Activated CD4-positive, alpha-beta memory T cell treated with anti-CD3 and anti-CD28 coated beads, Interleukin-2, amount 10 ng/mL, durations not matched to agents 7 days and 5 days (primary cell): ENCODE measurements around the gene MTG2. TPM values are rescaled to one million over a fixed set of nuclear protein-coding genes. Genes with fewer than 3 reads are reported as not detected.

ENCODE experiments used
- CTCF ChIA-PET: fragments of 350-600 bp; sonication (Branson Sonifier 250); formaldehyde crosslinking; loops from one replicate; lab custom pipeline; 2021; ENCODE audit warnings: antibody characterized with exemption, inconsistent platforms; lab: Charles Lee
- POLR2A ChIA-PET: fragments of 350-600 bp; sonication (Branson Sonifier 250); formaldehyde crosslinking; loops from one replicate; lab custom pipeline; 2021; ENCODE audit warnings: antibody characterized with exemption; lab: Charles Lee
- DNase-seq: peaks from one replicate; pipeline ENCODE4 v3.0.0-alpha.2; 2020
- H3K27ac Mint-ChIP-seq: one replicate; pipeline ENCODE4 v1.8.0; 2021; ENCODE audit warnings: mild to moderate bottlenecking, mixed read lengths
- H3K27me3 Mint-ChIP-seq: one replicate; pipeline ENCODE4 v1.8.0; 2021; ENCODE audit warnings: mixed read lengths
- H3K36me3 Mint-ChIP-seq: one replicate; pipeline ENCODE4 v1.8.0; 2021; ENCODE audit warnings: low read depth, mixed read lengths
- H3K4me1 Mint-ChIP-seq: one replicate; pipeline ENCODE4 v1.8.0; 2021; ENCODE audit warnings: mixed read lengths
- H3K4me3 Mint-ChIP-seq: one replicate; pipeline ENCODE4 v1.8.0; 2021; ENCODE audit warnings: mild to moderate bottlenecking, mixed read lengths
- H3K9me3 Mint-ChIP-seq: one replicate; pipeline ENCODE4 v1.8.0; 2021; ENCODE audit warnings: mixed read lengths
- total RNA-seq, 2 experiments: library from RNA; stranded (reverse); gene quantifications; one replicate each; pipeline ENCODE4 v1.2.3, GENCODE V29; 2021

The MTG2 gene
- total RNA-seq, 2 experiments from 2014 or later = 25.6 to 27.2 TPM

DNA sequence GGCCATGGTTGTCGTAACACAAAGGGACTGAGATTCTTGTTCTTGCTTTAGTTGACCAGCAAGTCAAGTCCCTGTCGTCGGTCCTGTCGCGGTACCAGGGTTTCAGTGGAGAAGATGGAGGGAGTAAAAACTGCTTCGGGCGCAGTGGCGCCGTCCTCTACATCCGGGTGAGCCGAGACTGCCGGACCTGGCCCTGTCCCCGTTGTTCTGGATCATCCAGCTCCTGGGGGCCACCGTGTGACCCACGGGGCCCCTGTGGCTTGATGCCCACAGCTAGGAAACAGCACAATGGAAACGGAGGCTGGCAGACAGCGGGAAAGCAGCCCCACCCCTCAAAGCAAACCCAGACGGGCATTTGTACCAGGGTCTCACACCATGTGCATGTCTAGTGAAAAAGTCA lies 15.0 kb downstream of the MTG2 start:
- Mint-ChIP-seq H3K4me3 (no peak overlapping the region), H3K27me3 (no peaks in the 10 kb centered on the region), H3K27ac (no peak overlapping the region), H3K9me3 (no peaks in the 10 kb centered on the region), H3K36me3 (peaks cover 37% of the 10 kb centered on the region), H3K4me1 (no peaks in the 10 kb centered on the region)
- no peak for DNase-seq
- ChIA-PET POLR2A (no interaction called here), CTCF (no interaction called here)

DNA sequence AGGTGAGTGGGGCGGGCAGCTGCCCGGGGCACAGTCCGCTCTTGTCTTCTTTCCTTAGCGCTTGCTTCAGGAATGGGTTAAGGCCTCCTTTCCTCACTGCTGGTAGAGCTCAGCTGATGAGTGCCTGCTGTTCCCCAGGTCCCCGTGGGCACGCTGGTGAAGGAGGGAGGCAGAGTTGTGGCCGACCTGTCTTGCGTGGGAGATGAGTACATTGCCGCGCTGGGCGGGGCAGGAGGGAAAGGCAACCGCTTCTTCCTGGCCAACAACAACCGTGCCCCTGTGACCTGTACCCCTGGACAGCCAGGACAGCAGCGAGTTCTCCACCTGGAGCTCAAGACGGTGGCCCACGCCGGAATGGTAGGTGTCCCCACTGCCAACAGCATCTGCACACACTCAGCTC lies 15.7 kb downstream of the MTG2 start:
- peaks cover 41% of the 10 kb centered on the region for H3K36me3 Mint-ChIP-seq
- no peaks in the 10 kb centered on the region for H3K9me3 Mint-ChIP-seq

DNA sequence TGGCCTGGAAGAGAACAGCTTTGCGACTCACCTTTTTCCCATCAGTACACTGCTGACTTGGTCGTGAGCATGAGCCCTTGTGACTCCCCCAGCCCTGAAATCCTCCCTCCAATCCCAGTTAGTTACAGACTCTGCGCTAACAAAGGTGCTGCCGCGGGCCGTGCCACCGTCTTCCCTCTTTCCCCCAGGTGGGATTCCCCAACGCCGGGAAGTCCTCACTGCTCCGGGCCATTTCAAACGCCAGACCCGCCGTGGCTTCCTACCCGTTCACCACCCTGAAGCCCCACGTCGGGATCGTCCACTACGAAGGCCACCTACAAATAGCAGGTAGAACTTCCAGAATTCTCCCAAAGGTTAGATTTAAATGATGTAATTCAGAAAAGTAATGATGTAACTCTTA lies 16.1 kb downstream of the MTG2 start:
- CTCF ChIA-PET = no interaction called here
- Mint-ChIP-seq H3K27ac (no peak overlapping the region), H3K4me1 (no peaks in the 10 kb centered on the region), H3K4me3 (no peak overlapping the region), H3K36me3 (peaks cover 41% of the 10 kb centered on the region), H3K9me3 (no peaks in the 10 kb centered on the region), H3K27me3 (no peaks in the 10 kb centered on the region)
- DNase-seq = no peak
- POLR2A ChIA-PET = no interaction called here

More for the DNA sequence above, 15.7 kb downstream of the MTG2 start:
- Mint-ChIP-seq H3K4me3 (no peak overlapping the region), H3K4me1 (no peaks in the 10 kb centered on the region), H3K27me3 (no peaks in the 10 kb centered on the region), H3K27ac (no peak overlapping the region)
- ChIA-PET CTCF (no interaction called here), POLR2A (no interaction called here)
- no peak for DNase-seq

DNA sequence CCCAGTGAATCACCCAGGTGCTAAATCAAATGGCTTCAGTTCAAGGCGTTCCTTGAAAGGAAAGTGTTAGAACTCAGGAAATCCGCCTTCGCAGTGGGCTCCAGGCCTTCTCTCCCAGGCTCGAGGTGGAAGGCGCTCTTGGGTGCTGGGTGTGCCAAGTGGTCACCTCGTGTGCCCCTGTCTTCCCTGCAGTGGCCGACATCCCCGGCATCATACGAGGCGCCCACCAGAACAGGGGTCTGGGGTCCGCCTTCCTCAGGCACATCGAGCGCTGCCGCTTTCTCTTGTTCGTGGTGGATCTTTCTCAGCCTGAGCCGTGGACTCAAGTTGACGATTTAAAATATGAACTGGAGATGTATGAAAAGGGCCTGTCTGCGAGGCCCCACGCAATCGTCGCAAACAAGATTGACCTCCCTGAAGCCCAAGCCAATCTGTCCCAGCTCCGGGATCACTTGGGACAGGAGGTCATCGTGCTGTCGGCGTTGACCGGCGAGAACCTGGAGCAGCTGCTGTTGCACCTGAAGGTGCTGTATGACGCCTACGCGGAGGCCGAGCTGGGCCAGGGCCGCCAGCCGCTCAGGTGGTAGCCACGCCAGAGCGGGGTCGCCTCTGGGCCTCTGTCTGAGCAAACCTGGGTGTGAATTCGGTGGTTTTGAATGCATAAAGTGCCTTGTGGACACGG lies 17.8 kb downstream of the MTG2 start:
- H3K4me3 Mint-ChIP-seq = no peak overlapping the region
- H3K9me3 Mint-ChIP-seq = no peaks in the 10 kb centered on the region
- no peaks in the 10 kb centered on the region for H3K4me1 Mint-ChIP-seq
- no peaks in the 10 kb centered on the region for H3K27me3 Mint-ChIP-seq
- no peak overlapping the region for H3K27ac Mint-ChIP-seq
- POLR2A ChIA-PET = no interaction called here
- CTCF ChIA-PET = no interaction called here
- peaks cover 38% of the 10 kb centered on the region for H3K36me3 Mint-ChIP-seq
- no peak for DNase-seq

DNA sequence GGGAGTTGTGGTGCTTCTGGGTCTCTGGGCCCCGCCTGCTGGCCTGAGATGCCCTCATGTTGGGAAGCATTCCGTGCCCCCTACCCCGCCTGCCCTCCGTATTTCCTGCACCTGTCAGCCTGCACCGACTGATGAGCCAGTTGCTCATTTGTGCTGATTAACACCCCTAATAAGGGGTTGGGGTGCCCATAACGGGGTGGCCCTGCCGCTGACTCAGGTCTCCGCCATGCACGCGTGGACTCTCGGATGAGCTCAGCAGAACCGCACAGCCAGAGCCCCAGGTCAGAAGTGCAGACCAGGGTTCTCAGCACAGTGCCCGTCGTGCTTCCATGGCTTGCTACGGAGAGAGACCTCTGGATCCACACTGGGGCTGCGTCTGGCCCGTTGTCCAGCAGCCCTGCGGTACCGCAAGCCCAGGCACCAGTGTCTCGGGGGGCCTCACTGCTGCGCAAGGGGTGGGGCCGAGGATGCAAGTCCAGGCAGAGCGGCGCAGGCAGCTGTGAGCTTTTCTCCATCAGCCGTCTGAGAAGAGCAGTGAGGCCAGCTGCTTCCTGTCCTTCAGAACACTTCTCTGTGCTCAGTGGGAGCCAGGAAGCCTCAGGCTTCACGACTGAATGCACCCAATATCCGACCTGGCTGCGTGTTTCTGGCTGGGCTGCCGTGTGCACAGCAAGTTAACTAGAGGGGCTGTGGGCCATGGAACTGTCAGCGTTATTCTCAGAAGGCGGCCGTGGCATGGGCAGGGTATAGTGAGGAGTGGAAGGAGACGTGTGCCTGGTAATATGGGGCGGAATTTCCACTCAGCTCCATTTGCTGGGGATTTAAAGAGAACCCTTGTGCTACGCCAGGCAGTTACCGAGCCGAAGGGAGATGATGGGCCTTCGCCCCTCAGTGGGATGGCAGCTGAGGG lies 18.6 kb downstream of the MTG2 start:
- no peak overlapping the region for H3K4me3 Mint-ChIP-seq
- no peaks in the 10 kb centered on the region for H3K4me1 Mint-ChIP-seq
- DNase-seq = no peak
- ChIA-PET CTCF (no interaction called here), POLR2A (no interaction called here)
- no peaks in the 10 kb centered on the region for H3K9me3 Mint-ChIP-seq
- H3K36me3 Mint-ChIP-seq = peaks cover 36% of the 10 kb centered on the region
- H3K27me3 Mint-ChIP-seq = no peaks in the 10 kb centered on the region
- no peak overlapping the region for H3K27ac Mint-ChIP-seq

DNA sequence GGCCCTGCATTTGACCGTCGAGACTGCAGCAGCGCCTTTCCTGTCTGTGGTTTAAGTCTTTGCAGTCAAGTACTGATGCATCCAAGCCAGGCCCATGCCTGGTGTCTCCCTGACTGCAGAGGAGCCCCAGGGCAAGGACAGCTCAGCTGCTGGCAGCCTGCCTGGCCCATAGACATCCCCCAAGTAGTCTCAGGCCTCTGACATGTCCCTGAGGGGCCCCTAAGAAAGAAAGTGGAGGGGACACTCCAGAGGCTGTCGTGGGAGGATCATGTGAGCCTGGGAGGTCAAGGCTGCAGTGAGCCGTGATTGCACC lies 19.2 kb downstream of the MTG2 start:
- Mint-ChIP-seq H3K27ac (no peak overlapping the region), H3K9me3 (no peaks in the 10 kb centered on the region), H3K4me1 (no peaks in the 10 kb centered on the region), H3K27me3 (no peaks in the 10 kb centered on the region), H3K36me3 (peaks cover 36% of the 10 kb centered on the region), H3K4me3 (no peak overlapping the region)
- ChIA-PET CTCF (no interaction called here), POLR2A (no interaction called here)
- DNase-seq = no peak

DNA sequence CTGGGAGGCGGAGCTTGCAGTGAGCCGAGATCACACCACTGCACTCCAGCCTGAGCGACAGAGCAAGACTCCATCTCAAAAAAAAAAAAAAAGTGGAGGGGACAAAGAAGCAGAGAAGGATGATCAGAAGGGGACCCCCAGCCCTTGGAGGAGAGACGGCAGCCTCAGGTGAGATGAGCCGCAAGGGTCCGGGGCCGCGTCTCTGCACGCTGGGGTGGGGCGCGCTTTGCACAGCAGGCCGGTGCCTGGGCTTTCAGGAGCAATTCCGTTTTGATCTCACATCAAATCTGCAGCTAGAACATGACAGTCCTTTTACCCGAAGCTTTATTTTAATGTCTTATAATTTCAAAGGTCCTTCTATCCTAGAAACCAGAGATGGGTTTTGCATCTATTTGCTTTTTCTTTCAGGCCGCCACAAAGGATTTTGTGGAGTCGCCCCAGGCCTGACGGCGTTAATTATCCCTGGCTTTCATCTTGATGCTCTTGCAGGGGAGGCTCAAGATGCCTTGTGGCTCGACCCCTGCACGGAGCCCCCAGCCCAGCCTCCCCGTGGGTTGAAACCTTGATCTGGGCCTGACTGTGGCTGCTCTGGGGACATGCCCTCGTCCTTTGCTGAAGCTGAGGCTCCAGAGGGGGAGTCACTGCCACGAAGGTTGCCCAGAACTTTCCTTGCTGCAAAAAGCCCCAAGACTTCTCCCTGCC lies 20.0 kb downstream of the MTG2 start:
- Mint-ChIP-seq H3K27me3 (no peaks in the 10 kb centered on the region), H3K27ac (no peak overlapping the region), H3K9me3 (no peaks in the 10 kb centered on the region), H3K4me1 (no peaks in the 10 kb centered on the region), H3K36me3 (peaks cover 35% of the 10 kb centered on the region), H3K4me3 (no peak overlapping the region)
- CTCF ChIA-PET = no interaction called here
- DNase-seq = no peak
- POLR2A ChIA-PET = no interaction called here

DNA sequence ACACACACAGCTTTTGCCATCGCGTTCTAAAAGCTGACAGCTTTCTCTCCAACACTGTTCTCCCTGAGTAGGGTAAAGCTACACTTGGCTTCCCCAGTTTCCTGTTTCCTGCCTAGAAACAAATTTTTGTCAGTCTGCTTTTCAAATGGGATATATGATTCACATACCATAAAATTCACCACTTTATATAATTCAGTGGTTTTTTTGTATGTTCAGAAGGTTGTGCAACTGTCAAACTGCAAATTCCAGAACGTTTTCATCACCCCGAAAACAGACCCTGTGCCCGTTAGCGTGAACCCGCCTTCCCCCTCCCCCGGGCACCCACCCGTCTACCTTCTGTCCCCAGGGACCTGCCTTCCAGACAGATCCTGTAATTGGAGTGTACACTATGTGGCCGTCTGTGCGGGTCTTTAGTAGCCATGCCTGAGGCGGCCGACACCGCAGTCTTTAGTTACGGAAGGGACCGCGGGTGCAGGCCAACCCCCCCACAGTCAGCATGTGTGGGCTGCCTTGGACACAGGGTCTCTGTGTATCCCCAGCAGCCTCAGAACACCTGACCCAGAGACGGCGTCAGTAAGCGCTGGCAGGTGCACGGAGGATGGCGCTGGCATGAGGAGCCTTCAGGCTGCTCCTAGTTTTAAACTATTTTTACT lies 20.7 kb downstream of the MTG2 start:
- DNase-seq = no peak
- H3K4me3 Mint-ChIP-seq = no peak overlapping the region
- no peaks in the 10 kb centered on the region for H3K27me3 Mint-ChIP-seq
- no peaks in the 10 kb centered on the region for H3K4me1 Mint-ChIP-seq
- no peaks in the 10 kb centered on the region for H3K9me3 Mint-ChIP-seq
- POLR2A ChIA-PET = no interaction called here
- CTCF ChIA-PET = no interaction called here
- peaks cover 29% of the 10 kb centered on the region for H3K36me3 Mint-ChIP-seq
- H3K27ac Mint-ChIP-seq = no peak overlapping the region

DNA sequence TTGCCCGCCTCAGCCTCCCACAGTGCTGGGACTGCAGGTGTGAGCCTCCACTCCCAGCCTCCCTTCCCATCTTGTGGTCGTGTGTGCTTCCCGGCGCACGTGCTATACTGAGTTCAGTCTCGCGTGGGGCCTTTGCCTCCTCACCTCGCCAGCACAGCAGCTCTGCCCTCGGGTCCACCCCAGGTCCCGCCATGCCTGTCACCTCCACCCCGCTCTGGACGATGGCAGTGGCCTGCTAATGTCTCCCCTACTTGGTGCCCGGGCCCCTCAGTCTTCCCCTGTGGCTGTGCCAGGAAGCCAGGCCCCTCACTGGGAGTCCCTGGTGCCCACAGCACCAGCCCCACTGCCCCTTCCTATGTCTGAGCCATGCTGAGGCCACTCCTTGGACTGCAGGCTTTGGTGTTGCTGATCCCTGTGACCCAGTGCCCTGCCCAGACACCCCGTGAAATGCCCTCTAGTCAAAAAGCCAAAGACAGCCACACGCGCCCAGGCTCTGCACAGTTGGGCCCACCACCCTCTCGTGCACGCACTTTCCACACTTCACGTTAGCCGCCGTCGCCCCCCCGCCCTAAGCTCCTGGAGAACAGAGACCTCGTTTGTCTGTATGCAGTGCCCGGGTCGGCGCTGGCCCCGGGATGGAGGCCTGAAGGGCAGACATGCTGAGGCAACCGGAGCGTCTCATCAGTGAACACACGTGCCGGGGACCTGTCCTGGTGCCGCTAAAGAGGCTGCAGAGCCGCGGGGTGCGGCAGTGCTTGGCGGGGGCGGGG lies 23.0 kb downstream of the MTG2 start:
- no peaks in the 10 kb centered on the region for H3K4me1 Mint-ChIP-seq
- no peak overlapping the region for H3K4me3 Mint-ChIP-seq
- H3K27ac Mint-ChIP-seq = no peak overlapping the region
- no peak for DNase-seq
- H3K9me3 Mint-ChIP-seq = no peaks in the 10 kb centered on the region
- ChIA-PET CTCF (no interaction called here), POLR2A (no interaction called here)
- peaks cover 10% of the 10 kb centered on the region for H3K36me3 Mint-ChIP-seq
- H3K27me3 Mint-ChIP-seq = no peaks in the 10 kb centered on the region

DNA sequence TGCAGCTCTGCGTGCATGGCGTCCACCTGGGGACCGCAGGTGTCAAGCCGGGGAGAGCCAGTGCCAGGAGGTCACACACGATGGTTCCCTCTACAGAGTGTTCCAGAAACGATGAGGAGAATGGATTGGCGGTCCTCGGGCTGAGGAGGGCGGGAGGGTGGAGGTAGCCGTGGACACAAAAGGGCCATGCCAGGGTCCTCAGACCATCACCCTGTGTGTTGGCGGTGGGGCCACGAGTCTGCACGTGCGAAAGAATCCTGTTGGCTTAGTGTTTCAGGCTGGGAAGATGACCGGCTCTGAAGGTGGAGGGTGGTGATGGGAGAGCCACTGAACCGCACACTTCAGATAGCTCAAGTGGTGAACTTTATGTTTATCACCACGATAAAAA lies 23.6 kb downstream of the MTG2 start:
- no peak for DNase-seq
- no peaks in the 10 kb centered on the region for H3K27me3 Mint-ChIP-seq
- no peaks in the 10 kb centered on the region for H3K4me1 Mint-ChIP-seq
- H3K27ac Mint-ChIP-seq = no peak overlapping the region
- ChIA-PET POLR2A (no interaction called here), CTCF (no interaction called here)
- no peaks in the 10 kb centered on the region for H3K9me3 Mint-ChIP-seq
- H3K36me3 Mint-ChIP-seq = peaks cover 8% of the 10 kb centered on the region
- no peak overlapping the region for H3K4me3 Mint-ChIP-seq

DNA sequence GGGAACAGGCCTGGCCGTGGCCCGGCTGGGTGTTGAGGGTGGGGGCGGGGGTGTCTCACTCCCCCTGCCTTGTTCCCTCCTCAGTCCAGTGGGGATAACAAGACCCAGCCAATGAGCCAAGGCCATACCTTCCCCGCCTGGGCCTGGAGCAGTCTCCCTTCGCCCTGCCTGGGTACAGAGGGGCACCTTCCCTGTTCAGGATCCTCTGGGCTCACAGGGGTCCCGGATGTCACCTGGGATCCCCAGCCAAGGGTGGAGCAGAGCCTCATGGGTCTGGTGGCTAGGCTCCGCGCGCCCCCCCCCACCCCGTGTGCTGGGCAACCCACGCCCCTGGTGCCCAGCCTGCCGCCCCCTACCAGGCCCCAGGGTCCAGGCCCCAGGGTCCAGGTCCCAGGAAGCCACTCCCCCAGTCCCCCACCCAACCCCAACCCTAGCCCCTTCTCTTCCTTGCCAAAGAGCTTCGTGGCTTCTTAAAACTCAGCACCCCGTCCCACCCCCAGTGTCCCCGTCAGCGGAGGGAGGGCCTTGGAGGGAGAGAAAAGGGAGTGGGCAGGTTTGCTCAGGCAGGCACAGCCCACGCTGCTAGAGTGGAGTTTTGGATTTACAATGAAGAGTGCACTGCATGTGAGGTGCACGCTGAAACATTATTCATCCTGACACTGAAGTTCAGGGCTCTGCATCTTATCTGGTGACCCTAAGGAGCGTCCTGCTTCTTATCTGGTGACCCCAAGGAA lies 25.4 kb downstream of the MTG2 start:
- CTCF ChIA-PET = no interaction called here
- peaks cover 2% of the 10 kb centered on the region for H3K36me3 Mint-ChIP-seq
- H3K27me3 Mint-ChIP-seq = no peaks in the 10 kb centered on the region
- no peak for DNase-seq
- no peaks in the 10 kb centered on the region for H3K4me1 Mint-ChIP-seq
- no peak overlapping the region for H3K27ac Mint-ChIP-seq
- H3K9me3 Mint-ChIP-seq = no peaks in the 10 kb centered on the region
- POLR2A ChIA-PET = no interaction called here
- no peak overlapping the region for H3K4me3 Mint-ChIP-seq
